Fibroblast of pulmonary artery (primary cell): ENCODE results near the gene DBN1.

ENCODE experiments used
- DNase-seq: peaks from one replicate; pipeline ENCODE4 v3.0.0-alpha.2; 2010; ENCODE audit warnings: low read depth
- H3K4me3 ChIP-seq: replicated peaks from 2 replicates; pipeline ENCODE4 v1.5.1; 2011; ENCODE audit warnings: low read depth, mild to moderate bottlenecking, control low read depth, low read length, moderate library complexity
- TF ChIP-seq, protein P1 (sequence below): IDR thresholded peaks from 2 replicates; pipeline ENCODE4 v1.5.1; 2011; ENCODE audit warnings: mild to moderate bottlenecking, control low read depth, low read length, inconsistent platforms; ENCODE audit errors: missing control alignments

The DBN1 gene

DNA sequence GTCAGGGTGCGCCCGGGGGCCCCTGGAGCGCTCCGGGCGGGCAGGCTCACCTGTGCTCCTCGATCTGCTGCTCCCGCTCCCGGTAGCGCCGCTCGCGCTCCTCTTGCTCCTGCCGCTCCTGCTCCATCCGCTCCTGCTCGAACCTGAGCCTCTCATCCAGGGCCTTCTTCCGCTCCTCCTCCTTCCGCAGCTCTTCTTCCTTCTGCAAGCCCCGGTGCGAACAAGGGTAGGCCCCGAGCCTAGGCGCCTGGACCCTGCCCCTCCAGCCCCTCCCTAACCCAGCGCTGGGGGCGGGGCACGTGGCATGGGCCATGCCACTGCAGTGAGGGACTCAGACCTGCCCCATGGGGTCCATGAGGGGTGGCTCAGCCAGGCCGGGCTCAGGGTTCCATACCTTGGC, 6.6 kb downstream of the DBN1 start:
- no peak overlapping the region for H3K4me3 ChIP-seq
- no peak for DNase-seq
- TF ChIP-seq, protein P1, sequence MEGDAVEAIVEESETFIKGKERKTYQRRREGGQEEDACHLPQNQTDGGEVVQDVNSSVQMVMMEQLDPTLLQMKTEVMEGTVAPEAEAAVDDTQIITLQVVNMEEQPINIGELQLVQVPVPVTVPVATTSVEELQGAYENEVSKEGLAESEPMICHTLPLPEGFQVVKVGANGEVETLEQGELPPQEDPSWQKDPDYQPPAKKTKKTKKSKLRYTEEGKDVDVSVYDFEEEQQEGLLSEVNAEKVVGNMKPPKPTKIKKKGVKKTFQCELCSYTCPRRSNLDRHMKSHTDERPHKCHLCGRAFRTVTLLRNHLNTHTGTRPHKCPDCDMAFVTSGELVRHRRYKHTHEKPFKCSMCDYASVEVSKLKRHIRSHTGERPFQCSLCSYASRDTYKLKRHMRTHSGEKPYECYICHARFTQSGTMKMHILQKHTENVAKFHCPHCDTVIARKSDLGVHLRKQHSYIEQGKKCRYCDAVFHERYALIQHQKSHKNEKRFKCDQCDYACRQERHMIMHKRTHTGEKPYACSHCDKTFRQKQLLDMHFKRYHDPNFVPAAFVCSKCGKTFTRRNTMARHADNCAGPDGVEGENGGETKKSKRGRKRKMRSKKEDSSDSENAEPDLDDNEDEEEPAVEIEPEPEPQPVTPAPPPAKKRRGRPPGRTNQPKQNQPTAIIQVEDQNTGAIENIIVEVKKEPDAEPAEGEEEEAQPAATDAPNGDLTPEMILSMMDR: no peak

DNA sequence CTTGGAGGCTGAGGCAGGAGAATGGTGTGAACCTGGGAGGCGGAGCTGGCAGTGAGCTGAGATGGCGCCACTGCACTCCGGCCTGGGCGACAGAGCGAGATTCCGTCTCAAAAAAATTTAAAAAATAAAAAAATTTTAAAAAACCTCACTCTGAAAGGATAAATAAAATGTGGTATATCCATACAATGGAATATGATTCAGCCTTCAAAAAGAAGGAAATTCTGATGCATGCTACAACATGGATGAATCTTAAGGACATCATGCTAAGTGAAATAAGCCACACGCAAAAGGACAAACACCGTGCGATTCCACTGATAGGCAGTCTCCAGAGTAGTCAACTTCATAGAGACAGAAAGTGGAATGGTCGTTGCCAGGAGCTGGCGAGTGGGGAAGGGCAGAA, 8.4 kb downstream of the DBN1 start:
- DNase-seq: no peak
- TF ChIP-seq, protein P1: no peak
- no peak overlapping the region for H3K4me3 ChIP-seq

- TF ChIP-seq, protein P1: no peak
- no peak overlapping the region for H3K4me3 ChIP-seq
- DNase-seq: no peak
Observed at GRCh38 chr5:177462021-177462670, 11.3 kb downstream of the DBN1 start.

DNA sequence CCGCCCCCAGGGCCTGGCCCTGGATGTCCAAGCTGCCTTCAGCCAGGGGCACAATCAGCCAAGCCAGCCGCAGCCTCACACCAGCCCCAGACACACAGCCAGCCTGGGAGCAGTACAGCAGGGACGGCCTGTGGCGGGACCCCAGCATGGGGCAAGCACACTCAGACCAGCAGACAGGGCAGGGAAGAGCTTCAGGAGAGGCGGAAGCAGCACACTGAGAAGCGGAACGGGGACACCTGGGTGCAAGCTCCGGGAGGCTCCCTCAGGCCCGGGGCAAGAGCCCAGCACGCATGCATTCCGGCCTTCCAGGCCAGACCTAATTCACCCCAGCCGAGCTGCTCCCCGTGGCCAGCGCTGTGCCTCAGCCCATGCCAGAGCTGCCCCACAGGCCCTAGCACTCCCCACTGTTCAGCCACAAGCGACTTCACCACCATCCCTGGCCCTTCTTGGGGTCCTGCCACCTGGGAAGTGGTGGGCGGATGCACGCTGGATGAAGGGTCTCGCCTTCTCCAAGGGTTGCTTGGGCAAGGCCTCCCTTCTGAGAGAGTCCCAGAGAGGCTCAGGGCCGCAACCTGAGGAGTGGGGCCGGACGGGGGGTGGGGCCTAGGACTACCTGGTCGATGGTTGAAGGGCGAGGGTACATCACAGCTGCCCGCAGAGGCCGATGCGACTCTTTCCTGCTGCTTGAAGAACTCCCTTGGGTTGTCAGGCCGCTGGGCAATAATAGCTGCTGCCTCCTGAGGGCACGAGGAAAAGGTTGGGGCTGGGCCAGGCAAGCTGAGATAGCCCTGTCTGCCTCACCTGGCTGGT, 13.4 kb downstream of the DBN1 start:
- TF ChIP-seq, protein P1: no peak
- no peak overlapping the region for H3K4me3 ChIP-seq
- DNase-seq: no peak

DNA sequence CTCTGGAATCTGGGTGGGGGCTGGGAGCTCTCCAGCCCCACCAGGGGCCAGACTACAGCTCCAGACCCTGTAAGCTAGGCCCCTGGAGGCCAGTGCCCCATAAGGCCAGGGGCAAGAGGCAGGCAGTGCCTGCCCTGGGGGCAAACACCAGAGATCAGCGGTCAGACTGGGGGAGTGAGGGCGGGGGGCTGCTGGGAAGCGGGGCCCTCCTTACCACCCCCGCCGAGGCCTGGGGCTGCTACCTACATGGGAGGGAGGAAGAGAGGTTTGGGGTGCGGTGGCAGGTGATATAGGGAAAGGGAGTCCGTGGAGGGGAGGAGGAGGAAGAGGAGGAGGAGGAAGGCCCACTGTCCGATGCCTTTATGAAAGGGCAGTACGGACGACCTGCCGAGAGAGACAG, 14.1 kb downstream of the DBN1 start:
- no peak overlapping the region for H3K4me3 ChIP-seq
- TF ChIP-seq, protein P1: no peak
- DNase-seq: no peak

- TF ChIP-seq, protein P1: no peak
- no peak overlapping the region for H3K4me3 ChIP-seq
- no peak for DNase-seq
Observed at GRCh38 chr5:177458912-177459350, 14.5 kb downstream of the DBN1 start.
